BJ (cell line): ENCODE data around the gene HMGCR. TPM values are rescaled to one million over a fixed set of nuclear protein-coding genes. Genes with fewer than 3 reads are reported as not detected.

ENCODE experiments used
- CTCF ChIA-PET: fragments of 350-600 bp; formaldehyde crosslinking; extraction: SDS; loops from one replicate; lab custom pipeline; 2021; ENCODE audit warnings: antibody characterized with exemption, inconsistent platforms; lab: Yijun Ruan, JAX
- POLR2A ChIA-PET: fragments of 300-600 bp; sonication (Branson Sonifier 250); formaldehyde crosslinking; extraction: SDS; loops from one replicate; lab custom pipeline; 2021; ENCODE audit warnings: antibody characterized with exemption; lab: Charles Lee
- DNase-seq: peaks from one replicate; pipeline ENCODE4 v3.0.0-alpha.2; 2011; ENCODE audit warnings: low read depth
- H3K27me3 ChIP-seq: 2 replicates; pipeline ENCODE4 v1.6.0; 2011; ENCODE audit warnings: low read length; ENCODE audit not compliant: control insufficient read depth, insufficient read depth
- H3K36me3 ChIP-seq: 2 replicates; pipeline ENCODE4 v1.5.1; 2011; ENCODE audit warnings: low read length; ENCODE audit not compliant: control insufficient read depth, insufficient read depth
- H3K4me3 ChIP-seq: 2 replicates; pipeline ENCODE4 v1.5.1; 2011; ENCODE audit warnings: low read depth, mild to moderate bottlenecking, control low read depth, low read length
- polyA plus RNA-seq: library from polyadenylated mRNA; depleted of rRNA; stranded (reverse); fragments of >200 nt; gene quantifications from 2 replicates; pipeline ENCODE4 v1.2.3, GENCODE V29; 2011
- TF ChIP-seq, protein P1 (sequence below): IDR thresholded peaks from 2 replicates; pipeline ENCODE4 v1.5.1; 2011; ENCODE audit warnings: low read depth, mild to moderate bottlenecking, control low read depth, inconsistent platforms, low read length, moderate library complexity; ENCODE audit not compliant: insufficient read depth

The HMGCR gene
- polyA plus RNA-seq, 1 experiment: 8.1 TPM

DNA sequence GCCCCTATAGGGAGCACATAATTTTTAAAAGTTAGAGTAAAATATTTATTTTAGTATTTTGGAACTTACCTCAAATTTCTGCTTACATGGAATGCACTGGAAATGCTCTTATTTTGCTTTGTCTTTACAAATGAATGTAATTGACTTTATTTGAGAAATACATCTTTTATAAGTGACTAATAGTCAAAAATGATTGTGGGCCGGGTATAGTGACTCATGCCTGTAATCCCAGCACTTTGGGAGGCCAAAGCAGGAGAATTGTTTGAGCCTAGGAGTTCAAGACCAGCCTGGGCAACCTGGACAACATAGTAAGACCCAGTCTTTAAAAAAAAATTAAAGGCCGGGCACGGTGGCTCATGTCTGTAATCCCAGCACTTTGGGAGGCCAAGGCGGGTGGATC is 5.8 kb downstream of the HMGCR start:
- CTCF ChIA-PET: interaction anchor here (1.2 kb wide), 1 partner anchor 8 kb away, joined by 3 read pairs; no protein-coding TSS in a partner anchor
- H3K4me3 ChIP-seq: no peak overlapping the region
- TF ChIP-seq, protein P1, sequence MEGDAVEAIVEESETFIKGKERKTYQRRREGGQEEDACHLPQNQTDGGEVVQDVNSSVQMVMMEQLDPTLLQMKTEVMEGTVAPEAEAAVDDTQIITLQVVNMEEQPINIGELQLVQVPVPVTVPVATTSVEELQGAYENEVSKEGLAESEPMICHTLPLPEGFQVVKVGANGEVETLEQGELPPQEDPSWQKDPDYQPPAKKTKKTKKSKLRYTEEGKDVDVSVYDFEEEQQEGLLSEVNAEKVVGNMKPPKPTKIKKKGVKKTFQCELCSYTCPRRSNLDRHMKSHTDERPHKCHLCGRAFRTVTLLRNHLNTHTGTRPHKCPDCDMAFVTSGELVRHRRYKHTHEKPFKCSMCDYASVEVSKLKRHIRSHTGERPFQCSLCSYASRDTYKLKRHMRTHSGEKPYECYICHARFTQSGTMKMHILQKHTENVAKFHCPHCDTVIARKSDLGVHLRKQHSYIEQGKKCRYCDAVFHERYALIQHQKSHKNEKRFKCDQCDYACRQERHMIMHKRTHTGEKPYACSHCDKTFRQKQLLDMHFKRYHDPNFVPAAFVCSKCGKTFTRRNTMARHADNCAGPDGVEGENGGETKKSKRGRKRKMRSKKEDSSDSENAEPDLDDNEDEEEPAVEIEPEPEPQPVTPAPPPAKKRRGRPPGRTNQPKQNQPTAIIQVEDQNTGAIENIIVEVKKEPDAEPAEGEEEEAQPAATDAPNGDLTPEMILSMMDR: no peak
- H3K27me3 ChIP-seq: no peaks in the 10 kb centered on the region
- POLR2A ChIA-PET: no interaction called here
- no peak for DNase-seq
- H3K36me3 ChIP-seq: no peaks in the 10 kb centered on the region

DNA sequence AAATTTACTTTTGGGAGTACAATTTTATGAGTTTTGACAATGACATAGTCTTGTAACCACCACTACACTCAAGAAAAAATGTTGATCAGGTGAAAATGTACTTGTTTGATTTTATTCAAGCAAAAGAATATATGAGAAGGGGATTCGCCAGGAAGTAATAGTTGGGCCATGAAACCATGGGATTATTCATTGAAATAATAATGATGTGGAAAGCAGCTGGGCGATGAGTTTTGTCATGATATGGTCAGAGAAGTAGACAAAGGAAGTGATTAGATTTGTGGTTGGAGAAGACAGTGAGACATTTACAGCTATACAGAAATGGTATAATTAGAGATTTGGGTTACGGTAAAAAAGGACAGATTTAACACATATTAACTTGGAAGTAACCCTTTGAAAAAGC is 11.2 kb downstream of the HMGCR start:
- CTCF ChIA-PET: no interaction called here
- Histone ChIP-seq H3K4me3 (no peak overlapping the region), H3K36me3 (peaks cover 2% of the 10 kb centered on the region; the same call in 1 of the 2 replicates), H3K27me3 (no peaks in the 10 kb centered on the region)
- TF ChIP-seq, protein P1: no peak
- no peak for DNase-seq
- POLR2A ChIA-PET: no interaction called here

DNA sequence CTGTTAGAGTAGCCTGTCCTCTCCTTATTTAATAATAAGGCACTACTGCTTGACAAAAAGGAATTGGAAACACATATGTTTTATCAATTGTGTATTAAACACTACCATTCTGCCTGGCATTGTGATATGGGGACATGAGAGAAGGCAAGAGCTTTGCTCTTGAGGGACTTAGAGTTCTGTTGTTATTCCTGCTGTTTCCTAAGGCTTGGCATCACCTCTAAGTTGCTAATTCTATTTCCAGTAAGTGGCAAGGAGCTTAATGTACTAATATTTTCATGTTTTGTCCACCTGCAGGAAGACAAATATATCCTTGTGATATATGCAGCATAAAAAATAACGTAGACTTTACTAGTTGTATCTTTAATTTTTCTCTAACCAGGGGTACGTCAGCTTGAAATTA is 12.6 kb downstream of the HMGCR start:
- TF ChIP-seq, protein P1: no peak
- CTCF ChIA-PET: no interaction called here
- Histone ChIP-seq H3K4me3 (no peak overlapping the region), H3K27me3 (no peaks in the 10 kb centered on the region), H3K36me3 (peaks cover 2% of the 10 kb centered on the region; the same call in 1 of the 2 replicates)
- POLR2A ChIA-PET: no interaction called here
- no peak for DNase-seq

DNA sequence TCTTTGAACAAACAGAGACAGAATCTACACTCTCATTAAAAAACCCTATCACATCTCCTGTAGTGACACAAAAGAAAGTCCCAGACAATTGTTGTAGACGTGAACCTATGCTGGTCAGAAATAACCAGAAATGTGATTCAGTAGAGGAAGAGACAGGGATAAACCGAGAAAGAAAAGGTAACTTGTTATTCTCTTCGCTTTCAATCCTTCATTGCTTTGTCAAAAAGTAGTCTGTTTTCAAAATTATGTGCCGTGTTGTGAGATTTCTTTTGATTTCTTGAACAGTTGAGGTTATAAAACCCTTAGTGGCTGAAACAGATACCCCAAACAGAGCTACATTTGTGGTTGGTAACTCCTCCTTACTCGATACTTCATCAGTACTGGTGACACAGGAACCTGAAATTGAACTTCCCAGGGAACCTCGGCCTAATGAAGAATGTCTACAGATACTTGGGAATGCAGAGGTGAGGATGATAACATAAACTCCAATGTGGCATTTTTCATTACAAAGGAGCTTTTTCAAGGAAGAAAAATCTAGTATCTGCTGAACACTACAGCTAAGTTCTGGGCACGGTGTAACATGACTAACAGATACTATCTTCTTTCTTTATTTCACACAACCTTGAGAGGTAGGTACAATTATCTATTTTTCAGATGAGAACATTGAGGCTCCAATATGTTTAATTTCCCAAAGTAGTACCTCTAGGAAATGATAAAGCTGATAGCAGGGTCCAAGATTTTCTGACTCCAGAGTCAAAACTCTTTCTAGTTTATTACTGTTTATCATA is 14.3 kb downstream of the HMGCR start:
- DNase-seq: no peak
- no peak overlapping the region for H3K4me3 ChIP-seq
- ChIA-PET CTCF (interaction anchor here (0.9 to 1.7 kb wide), 2 partner anchors 9 to 12 kb away, joined by 3 read pairs; no protein-coding TSS in a partner anchor), POLR2A (no interaction called here)
- no peaks in the 10 kb centered on the region for H3K27me3 ChIP-seq
- peaks cover 7% of the 10 kb centered on the region for H3K36me3 ChIP-seq
- TF ChIP-seq, protein P1: no peak

DNA sequence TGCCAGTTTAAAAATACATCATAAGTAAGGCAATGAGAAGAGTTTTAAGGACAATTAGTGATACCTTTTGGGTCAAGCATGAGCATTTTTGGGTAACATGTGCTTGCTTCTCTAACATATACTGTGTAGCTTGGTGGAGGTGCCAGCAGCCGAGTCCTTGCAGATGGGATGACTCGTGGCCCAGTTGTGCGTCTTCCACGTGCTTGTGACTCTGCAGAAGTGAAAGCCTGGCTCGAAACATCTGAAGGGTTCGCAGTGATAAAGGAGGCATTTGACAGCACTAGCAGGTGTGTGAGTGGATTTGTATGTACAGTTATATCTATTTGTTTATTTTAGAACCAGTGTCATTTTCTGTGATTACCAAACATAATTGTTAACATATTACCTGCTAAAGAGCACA is 18.2 kb downstream of the HMGCR start:
- CTCF ChIA-PET: no interaction called here
- peaks cover 19% of the 10 kb centered on the region for H3K36me3 ChIP-seq
- TF ChIP-seq, protein P1: no peak

More for the DNA sequence above, 18.2 kb downstream of the HMGCR start:
- H3K4me3 ChIP-seq: no peak overlapping the region
- DNase-seq: no peak
- H3K27me3 ChIP-seq: no peaks in the 10 kb centered on the region
- POLR2A ChIA-PET: no interaction called here
